Activated naive CD4-positive, alpha-beta T cell treated with anti-CD3 and anti-CD28 coated beads for 36 hours (primary cell): Measurements from ENCODE around the gene UFC1. TPM values are rescaled to one million over a fixed set of nuclear protein-coding genes. Genes with fewer than 3 reads are reported as not detected.

Experiments used
- CTCF ChIA-PET: fragments of 350-600 bp; sonication (Branson Sonifier 250); formaldehyde crosslinking; loops from one replicate; lab custom pipeline; 2021; ENCODE audit warnings: antibody characterized with exemption; lab: Charles Lee
- DNase-seq: peaks from one replicate; pipeline ENCODE4 v3.0.0-alpha.2; 2020
- H3K27ac Mint-ChIP-seq: one replicate; pipeline ENCODE4 v1.8.0; 2021; ENCODE audit warnings: mild to moderate bottlenecking, mixed read lengths
- H3K27me3 Mint-ChIP-seq: one replicate; pipeline ENCODE4 v1.8.0; 2021; ENCODE audit warnings: low read depth, mixed read lengths
- H3K36me3 Mint-ChIP-seq: one replicate; pipeline ENCODE4 v1.8.0; 2021; ENCODE audit warnings: low read depth, mixed read lengths
- H3K4me1 Mint-ChIP-seq: one replicate; pipeline ENCODE4 v1.8.0; 2021; ENCODE audit warnings: low read depth, mixed read lengths
- H3K4me3 Mint-ChIP-seq: one replicate; pipeline ENCODE4 v1.8.0; 2021; ENCODE audit warnings: mild to moderate bottlenecking, moderate library complexity, mixed read lengths
- H3K9me3 Mint-ChIP-seq: one replicate; pipeline ENCODE4 v1.8.0; 2021; ENCODE audit warnings: mixed read lengths
- intact Hi-C: fragments of 100-400 bp; cut with micrococcal nuclease; formaldehyde crosslinking; loops from one replicate; pipeline ENCODE4 v1.15.1; 2023
- total RNA-seq, 2 experiments: library from RNA; stranded (reverse); gene quantifications; one replicate each; pipeline ENCODE4 v1.2.3, GENCODE V29; 2021

Gene UFC1
- total RNA-seq, 2 experiments from 2014 or later: 89.4 to 94.9 TPM

GRCh38 chr1:161207173-161207572 is 53.4 kb downstream of the UFC1 start:
- Mint-ChIP-seq H3K27ac (no peak overlapping the region), H3K9me3 (no peaks in the 10 kb centered on the region), H3K4me1 (peaks cover 56% of the 10 kb centered on the region), H3K36me3 (peaks cover 56% of the 10 kb centered on the region), H3K27me3 (no peaks in the 10 kb centered on the region), H3K4me3 (no peak overlapping the region)
- DNase-seq: peak; percentile 39
- CTCF ChIA-PET: interaction anchor here (1.6 to 13.3 kb wide), 4 partner anchors 15 to 175 kb away, joined by 5 to 196 read pairs (median 59); partner anchors contain the start of genes APOA2, PPOX and TOMM40L
- intact Hi-C loops: no loop called here

Other genes starting within 250 kb of the UFC1 start
- not detected for gene ITLN2, start 199.2 kb upstream of the UFC1 start, total RNA-seq
- 10 to 100 TPM; 26.0 to 26.9 TPM for gene F11R, start 132.8 kb upstream of the UFC1 start, total RNA-seq
- 10 to 100 TPM; 50.3 to 51.5 TPM for gene TSTD1, start 115.0 kb upstream of the UFC1 start, total RNA-seq
- gene USF1, start 108.0 kb upstream of the UFC1 start, total RNA-seq: 10 to 100 TPM; 43.7 to 44.2 TPM
- 100 to 1,000 TPM; 104 to 106 TPM for gene ARHGAP30, start 84.1 kb upstream of the UFC1 start, total RNA-seq
- gene NECTIN4, start 64.4 kb upstream of the UFC1 start, total RNA-seq: not detected
- gene KLHDC9, start 55.6 kb upstream of the UFC1 start, total RNA-seq: under 1 TPM; 0.33 to 0.57 TPM
- gene PFDN2, start 35.9 kb upstream of the UFC1 start, total RNA-seq: 100 to 1,000 TPM; 179 to 183 TPM
- gene NIT1, start 35.9 kb upstream of the UFC1 start, total RNA-seq: 10 to 100 TPM; 59.1 to 63.1 TPM
- 10 to 100 TPM; 29.7 to 34.0 TPM for gene DEDD, start 21.3 kb upstream of the UFC1 start, total RNA-seq
- gene USP21, start 5.5 kb downstream of the UFC1 start, total RNA-seq: 10 to 100 TPM; 35.7 to 36.1 TPM
- 10 to 100 TPM; 24.9 to 26.0 TPM for gene PPOX, start 12.4 kb downstream of the UFC1 start, total RNA-seq
- gene B4GALT3, start 23.5 kb downstream of the UFC1 start, total RNA-seq: 10 to 100 TPM; 45.7 to 49.0 TPM
- gene ADAMTS4, start 45.1 kb downstream of the UFC1 start, total RNA-seq: 10 to 100 TPM in 1 of 2 experiments, 1 to 10 TPM in 1; 6.5 to 10.6 TPM
- 100 to 1,000 TPM; 126 to 130 TPM for gene NDUFS2, start 48.4 kb downstream of the UFC1 start, total RNA-seq
- gene FCER1G, start 61.3 kb downstream of the UFC1 start, total RNA-seq: 1 to 10 TPM in 1 of 2 experiments, under 1 TPM in 1; 0.74 to 1.6 TPM
- not detected for gene APOA2, start 69.7 kb downstream of the UFC1 start, total RNA-seq
- 10 to 100 TPM; 13.2 to 14.3 TPM for gene TOMM40L, start 72.1 kb downstream of the UFC1 start, total RNA-seq
- gene NR1I3, start 84.2 kb downstream of the UFC1 start, total RNA-seq: not detected
- under 1 TPM; 0.24 to 0.37 TPM for gene PCP4L1, start 104.8 kb downstream of the UFC1 start, total RNA-seq
- gene MPZ, start 156.0 kb downstream of the UFC1 start, total RNA-seq: 1 to 10 TPM; 4.4 to 5.9 TPM
- gene SDHC, start 160.4 kb downstream of the UFC1 start, total RNA-seq: 100 to 1,000 TPM; 201 TPM
- gene CFAP126, start 213.9 kb downstream of the UFC1 start, total RNA-seq: not detected